Measurements from ENCODE around the gene ELMOD3.
"Not testable (repeated sequence)": the region's sequence is repeated elsewhere in the genome, so short reads cannot be mapped to it uniquely, and the experiment has no call there.

Gene ELMOD3

DNA sequence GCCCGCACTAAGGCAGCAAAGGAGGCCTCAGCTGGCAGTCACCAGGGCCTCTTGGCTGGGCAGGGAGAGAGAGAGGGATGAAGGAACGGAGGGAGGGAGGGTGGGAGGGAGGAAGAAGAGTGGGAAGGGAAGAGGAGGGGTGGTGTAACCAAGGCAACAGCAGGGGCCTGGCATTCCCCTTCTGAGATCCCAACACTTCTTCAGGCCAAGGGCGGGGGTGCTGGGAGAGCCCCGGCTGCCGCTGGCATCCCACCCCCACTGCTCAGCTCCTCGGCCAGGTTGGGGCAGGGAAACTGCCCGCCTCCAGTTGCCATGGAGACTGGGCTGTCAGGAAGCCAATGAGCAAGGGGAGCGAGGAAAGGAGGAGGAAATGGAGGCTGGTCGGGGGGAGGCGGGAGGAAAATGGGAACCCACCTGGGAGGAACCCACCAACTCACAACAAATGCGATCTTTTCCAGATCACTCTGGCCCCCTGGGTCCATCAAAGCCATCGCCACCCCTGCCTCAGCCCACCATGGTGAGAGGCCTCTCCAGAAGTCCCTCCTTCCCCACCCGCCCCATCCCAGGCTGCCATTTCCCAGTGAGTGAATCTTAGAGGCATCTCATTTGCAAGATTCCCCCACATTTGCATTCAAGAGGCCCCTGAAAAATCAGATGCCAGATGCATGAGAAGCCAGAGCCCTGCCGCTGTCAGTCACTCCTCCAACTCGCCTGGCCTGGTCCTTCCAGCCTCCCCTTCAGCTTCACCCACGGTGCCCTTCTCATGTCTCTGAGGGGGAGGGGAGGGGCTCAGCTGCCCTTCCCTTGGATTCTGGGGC, 76.4 kb downstream of the ELMOD3 start:
- Mint-ChIP-seq H3K27ac (no peak overlapping the region), H3K9me3 (ENCODE audit: low read depth) (no peaks in the 10 kb centered on the region)

DNA sequence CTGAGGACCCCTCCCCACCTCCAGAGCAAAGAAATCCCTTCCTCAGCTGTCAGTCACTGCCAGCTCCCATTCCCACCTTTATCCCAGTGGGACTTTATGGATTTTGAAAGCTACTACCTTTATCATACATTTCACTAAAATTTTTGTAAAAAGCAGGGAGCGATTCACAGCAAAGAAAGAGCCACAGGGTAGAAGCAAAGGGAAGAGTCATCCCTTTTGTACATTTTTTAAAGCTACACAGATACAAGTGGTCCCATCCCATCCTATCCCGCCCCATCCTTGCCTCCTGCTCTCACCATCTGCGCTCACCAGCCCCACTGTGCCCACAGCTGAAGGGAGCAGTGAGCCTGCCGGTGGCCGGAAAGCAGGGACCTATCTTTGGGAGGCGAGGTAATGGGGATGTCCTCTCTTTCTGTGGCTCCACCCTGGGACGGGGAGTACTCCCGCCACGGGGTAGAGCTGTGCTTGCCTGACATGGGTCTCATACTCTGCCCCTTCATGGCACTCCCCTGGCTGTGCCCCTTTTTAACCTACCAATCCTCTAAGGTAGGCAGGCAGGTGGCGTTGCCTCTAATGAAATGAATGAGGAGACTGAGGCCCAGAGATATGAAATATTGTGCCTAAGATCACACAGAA, 77.1 kb downstream of the ELMOD3 start:
- Mint-ChIP-seq H3K9me3 (ENCODE audit: low read depth) (no peaks in the 10 kb centered on the region), H3K27ac (no peak overlapping the region), H3K4me3 (no peak overlapping the region), H3K4me1 (ENCODE audit: low read depth) (peaks cover 2% of the 10 kb centered on the region), H3K27me3 (no peaks in the 10 kb centered on the region), H3K36me3 (no peaks in the 10 kb centered on the region)

More for the DNA sequence above, 76.4 kb downstream of the ELMOD3 start:
- H3K4me1 Mint-ChIP-seq (ENCODE audit: low read depth) = no peaks in the 10 kb centered on the region
- H3K27me3 Mint-ChIP-seq = no peaks in the 10 kb centered on the region
- no peak overlapping the region for H3K4me3 Mint-ChIP-seq
- H3K36me3 Mint-ChIP-seq = no peaks in the 10 kb centered on the region

DNA sequence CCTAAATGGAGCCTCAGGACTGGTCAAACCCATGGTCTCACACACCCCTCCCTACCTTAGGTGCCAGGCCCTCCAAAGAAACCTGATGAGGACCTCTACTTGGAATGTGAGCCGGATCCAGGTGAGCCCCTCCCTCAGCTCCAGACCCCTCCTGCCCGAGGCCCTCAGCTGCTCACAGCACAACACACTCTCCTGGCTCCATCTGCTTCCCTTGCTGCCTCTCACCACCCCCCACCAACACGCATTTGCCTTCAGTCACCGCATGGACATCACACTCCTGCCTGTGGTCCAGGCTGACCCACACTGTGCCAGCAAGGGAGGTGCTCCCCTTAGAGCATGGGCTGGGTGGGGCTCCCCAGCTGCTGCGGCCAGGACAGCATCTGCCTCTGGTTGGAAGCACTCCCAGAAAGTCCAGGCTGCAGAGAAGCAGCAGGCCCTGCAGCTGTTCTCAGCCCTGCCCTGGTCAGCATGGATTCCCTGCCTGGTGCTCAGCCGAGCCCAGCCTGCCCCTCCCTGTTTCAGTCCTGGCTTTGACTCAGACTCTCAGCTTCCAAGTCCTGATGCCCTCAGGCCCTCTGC, 79.0 kb downstream of the ELMOD3 start:
- Mint-ChIP-seq H3K9me3 (ENCODE audit: low read depth) (no peaks in the 10 kb centered on the region), H3K4me1 (ENCODE audit: low read depth) (peaks cover 14% of the 10 kb centered on the region), H3K27ac (no peak overlapping the region), H3K36me3 (no peaks in the 10 kb centered on the region), H3K27me3 (no peaks in the 10 kb centered on the region), H3K4me3 (no peak overlapping the region)

DNA sequence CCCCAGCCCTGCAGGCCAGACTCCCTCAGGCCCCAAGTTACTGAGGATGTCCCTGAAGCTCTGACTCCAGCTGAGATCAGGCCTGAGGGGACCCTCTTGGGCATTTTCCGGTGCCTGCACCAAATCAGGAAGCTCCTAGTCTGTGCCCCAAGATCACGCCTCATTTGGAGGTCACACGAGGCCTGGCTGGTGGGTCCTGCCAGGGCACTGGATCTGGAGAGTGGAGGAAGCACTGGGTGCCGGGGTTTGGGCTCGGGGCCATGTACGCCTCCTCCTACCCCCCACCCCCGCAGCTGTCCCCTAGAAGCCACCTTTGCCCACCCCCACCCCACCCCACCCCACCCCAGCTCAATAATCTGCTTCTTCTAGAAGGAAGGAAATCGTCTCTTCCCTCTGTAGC, 80.1 kb downstream of the ELMOD3 start:
- H3K4me1 Mint-ChIP-seq (ENCODE audit: low read depth) = peaks cover 22% of the 10 kb centered on the region
- no peak overlapping the region for H3K27ac Mint-ChIP-seq
- no peak overlapping the region for H3K4me3 Mint-ChIP-seq
- no peaks in the 10 kb centered on the region for H3K9me3 Mint-ChIP-seq (ENCODE audit: low read depth)
- H3K27me3 Mint-ChIP-seq = no peaks in the 10 kb centered on the region
- H3K36me3 Mint-ChIP-seq = no peaks in the 10 kb centered on the region

DNA sequence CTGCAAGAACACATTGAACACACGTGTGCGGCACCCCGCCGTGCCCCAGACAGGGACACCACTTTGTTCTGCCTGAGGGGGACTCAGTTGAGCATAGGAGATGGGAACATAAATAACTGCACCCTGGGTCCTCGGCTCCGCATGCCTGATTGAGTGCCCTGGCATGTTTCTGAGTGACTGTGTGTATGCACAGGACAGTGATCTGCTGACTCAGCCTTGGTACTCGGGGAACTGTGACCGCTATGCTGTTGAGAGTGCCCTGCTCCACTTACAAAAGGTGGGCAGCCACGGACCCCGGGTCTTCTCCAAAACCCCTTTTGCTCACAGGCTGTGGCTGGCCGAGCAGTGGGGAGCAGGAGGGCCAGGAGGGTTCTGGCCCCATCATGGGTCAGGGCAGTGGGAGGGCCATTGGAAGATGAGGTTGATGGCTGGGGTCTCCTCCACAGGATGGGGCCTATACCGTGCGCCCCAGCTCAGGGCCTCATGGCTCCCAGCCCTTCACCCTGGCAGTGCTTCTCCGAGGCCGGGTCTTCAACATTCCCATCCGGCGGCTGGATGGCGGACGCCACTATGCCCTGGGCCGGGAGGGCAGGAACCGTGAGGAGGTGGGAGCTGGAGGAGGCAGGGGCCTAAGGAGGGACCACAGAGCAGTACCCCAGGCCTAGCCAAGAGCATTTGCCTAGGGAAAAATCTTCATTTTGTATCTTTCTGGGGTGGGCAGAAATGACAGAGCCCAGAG, 80.8 kb downstream of the ELMOD3 start:
- Mint-ChIP-seq H3K27me3 (no peaks in the 10 kb centered on the region), H3K4me1 (ENCODE audit: low read depth) (peaks cover 28% of the 10 kb centered on the region), H3K9me3 (ENCODE audit: low read depth) (no peaks in the 10 kb centered on the region), H3K27ac (no peak overlapping the region), H3K36me3 (no peaks in the 10 kb centered on the region), H3K4me3 (no peak overlapping the region)

DNA sequence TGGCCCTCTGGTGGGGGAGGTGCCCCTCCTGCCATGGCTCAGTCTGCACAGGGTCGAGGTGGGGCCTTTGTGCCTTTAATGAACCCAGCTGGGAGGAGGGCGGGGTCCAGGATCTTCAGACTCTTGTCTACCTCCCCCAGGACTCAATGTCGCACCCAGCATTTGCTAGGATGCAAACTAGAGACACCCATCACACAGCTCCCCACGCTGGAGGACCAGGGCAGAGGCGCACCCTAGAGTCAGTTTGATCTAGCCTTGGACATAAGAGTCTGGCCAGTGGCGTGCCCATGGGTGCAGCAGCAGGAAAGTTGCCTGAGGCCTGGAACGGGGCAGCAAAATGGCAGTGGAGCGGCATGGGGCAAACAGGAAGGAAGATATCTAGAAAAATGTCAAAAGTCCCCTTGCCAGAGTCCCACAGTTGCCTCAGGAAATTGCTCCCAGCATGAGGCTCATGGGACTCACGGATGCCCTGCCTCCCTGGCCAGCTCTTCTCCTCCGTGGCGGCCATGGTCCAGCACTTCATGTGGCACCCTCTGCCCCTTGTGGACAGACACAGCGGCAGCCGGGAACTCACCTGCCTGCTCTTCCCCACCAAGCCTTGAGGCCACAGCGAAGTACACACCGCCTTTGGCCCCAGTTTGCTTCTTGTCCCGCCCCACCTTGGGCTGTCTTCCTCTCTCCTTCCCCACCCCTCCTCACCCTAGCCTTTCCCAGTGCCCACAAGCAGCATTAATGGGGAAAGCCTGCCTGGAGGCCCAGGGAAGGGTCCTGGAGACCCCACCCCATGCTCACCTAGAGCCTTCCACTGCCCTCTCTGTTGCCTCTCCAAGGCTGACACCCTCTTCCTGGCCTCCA, 81.6 kb downstream of the ELMOD3 start:
- Mint-ChIP-seq H3K27ac (peak overlapping the region; percentile 75), H3K9me3 (ENCODE audit: low read depth) (no peaks in the 10 kb centered on the region), H3K36me3 (no peaks in the 10 kb centered on the region), H3K4me3 (no peak overlapping the region), H3K27me3 (no peaks in the 10 kb centered on the region), H3K4me1 (ENCODE audit: low read depth) (peaks cover 28% of the 10 kb centered on the region)

DNA sequence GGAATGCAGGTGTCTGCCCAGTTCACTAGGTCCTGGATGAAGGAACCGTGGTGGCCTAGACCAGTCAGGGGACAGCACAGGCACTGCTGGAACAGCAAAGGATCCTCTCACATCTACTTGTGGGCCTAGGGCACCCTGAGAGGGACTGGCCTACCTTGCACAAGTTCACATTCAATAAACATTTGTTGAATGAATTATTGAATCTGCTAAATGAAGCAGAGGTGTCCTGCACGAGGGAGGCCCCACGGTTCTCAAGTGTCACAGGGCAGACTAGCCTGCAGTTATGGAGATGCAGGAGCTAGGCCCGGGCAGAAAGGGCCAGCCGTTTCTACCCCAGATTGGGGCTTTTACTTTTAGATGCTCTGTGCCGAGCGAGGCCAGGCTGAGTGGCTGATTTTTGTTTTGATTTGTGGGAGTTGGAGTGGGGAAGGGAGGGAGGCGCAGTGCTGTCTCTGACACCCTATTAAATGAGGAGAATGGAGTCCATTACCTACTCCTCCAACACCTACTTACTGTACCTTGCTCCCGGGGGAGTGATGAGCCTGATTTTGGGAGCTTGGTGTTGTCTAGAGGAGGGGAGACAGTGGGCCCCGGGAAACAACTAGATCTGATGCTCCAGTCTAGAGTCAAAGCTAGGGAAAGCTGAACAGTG, 82.4 kb downstream of the ELMOD3 start:
- Mint-ChIP-seq H3K36me3 (no peaks in the 10 kb centered on the region), H3K4me3 (peak overlapping the region; percentile 87), H3K27ac (peak overlapping the region; percentile 97), H3K4me1 (ENCODE audit: low read depth) (peaks cover 28% of the 10 kb centered on the region), H3K27me3 (no peaks in the 10 kb centered on the region), H3K9me3 (ENCODE audit: low read depth) (no peaks in the 10 kb centered on the region)

DNA sequence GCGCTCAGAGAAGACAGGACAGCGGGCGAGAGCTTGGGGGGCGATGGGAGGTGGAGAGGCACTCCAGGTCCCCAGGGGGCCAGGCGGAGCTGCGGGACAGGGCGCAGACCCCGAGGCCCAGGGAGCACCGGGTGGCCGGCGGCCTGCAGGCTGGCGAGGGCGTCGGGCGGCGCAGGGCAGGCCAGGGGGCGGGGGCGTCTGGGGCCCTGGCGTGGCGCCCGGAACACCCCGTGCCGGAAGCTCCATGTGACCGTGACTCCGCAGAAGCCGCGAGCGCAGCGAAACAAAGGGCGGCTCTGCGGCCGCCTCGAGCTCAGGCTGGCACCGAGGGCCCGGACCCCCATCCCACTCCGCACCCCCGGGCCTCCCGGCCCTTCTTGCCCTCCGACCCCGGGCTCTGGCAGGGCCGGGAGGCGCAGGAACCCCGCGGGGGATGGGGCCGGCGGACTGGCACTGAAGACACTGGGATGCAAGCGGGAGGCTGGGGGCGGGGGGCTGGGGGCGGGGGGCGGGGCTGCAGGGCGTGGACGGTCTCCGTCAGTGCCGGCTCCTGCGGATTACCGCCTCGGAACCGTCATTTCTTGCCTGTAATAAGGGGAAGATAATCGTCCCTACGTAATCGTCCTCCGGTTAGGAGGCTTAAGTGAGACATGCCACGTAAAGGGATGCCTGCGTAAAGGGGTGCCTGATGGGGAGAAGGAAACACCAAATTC, 83.1 kb downstream of the ELMOD3 start:
- H3K4me1 Mint-ChIP-seq (ENCODE audit: low read depth) = peaks cover 28% of the 10 kb centered on the region
- H3K27ac Mint-ChIP-seq = peak overlapping the region; percentile 97
- no peaks in the 10 kb centered on the region for H3K36me3 Mint-ChIP-seq
- no peaks in the 10 kb centered on the region for H3K9me3 Mint-ChIP-seq (ENCODE audit: low read depth)
- H3K4me3 Mint-ChIP-seq = peak overlapping the region; percentile 90
- no peaks in the 10 kb centered on the region for H3K27me3 Mint-ChIP-seq

DNA sequence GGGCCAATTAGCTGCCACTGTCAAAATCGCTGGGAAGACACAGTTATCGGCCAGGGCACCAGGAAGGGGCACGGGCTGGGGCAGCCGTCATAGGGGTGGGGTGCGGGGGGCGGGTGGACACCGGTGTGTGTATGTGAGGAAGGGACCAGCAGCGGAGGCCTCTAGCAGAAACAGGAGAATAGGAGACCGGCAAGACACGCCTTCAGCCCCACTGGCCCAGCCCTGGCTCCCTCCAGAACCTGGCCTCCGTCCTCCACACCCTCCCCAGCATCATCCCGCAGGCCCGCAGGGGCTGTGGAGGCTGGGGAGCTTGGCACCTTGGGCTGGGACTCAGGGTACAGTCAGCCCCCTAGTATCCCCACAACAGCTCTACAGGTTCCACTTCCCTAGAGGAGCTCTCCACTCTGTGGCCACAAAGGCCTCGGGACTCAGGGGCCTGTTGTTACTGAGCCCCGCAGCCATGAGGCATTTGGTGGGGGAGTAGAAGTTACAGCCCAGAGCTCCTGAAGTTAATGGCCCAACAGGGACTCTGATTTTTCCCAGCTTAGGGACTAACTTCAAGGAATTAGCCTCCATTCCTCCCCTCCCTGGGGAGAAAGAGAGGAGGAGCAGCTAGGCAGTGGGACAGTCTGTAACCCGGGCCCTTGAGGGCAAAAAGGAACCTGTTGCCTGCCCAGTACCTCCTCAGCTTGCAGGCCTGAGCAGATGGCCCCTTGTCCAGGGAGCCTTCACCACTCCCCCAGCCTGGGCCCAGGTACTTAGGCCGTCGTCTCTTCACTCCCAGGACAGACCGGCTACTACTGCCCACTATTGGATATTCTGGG, 83.8 kb downstream of the ELMOD3 start:
- peaks cover 28% of the 10 kb centered on the region for H3K4me1 Mint-ChIP-seq (ENCODE audit: low read depth)
- H3K27ac Mint-ChIP-seq = peak overlapping the region; percentile 89
- no peaks in the 10 kb centered on the region for H3K36me3 Mint-ChIP-seq

DNA sequence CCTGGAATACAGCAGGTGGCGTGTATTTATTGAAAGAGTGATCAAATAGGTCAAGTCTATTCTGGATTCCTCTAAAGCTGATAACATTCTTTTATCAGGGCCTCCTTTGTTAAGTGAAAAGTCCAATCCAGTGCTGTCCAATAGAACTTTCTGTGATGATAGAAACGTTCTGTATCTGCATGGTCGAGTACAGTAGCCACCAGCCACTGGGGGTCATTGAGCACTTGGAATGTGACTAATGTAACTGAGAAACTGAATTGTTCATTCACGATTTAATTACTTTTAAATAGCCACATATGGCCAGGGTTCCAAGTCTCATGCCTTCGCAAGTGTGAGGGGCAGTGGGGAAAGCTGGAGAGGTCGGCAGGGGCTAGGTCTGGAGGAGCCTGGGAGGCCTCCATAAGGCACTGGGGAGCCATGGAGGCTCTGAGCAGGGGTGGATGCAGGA, 84.5 kb downstream of the ELMOD3 start:
- H3K9me3 Mint-ChIP-seq (ENCODE audit: low read depth) = no peaks in the 10 kb centered on the region
- peak overlapping the region; percentile 27 for H3K4me3 Mint-ChIP-seq
- peaks cover 28% of the 10 kb centered on the region for H3K4me1 Mint-ChIP-seq (ENCODE audit: low read depth)
- no peaks in the 10 kb centered on the region for H3K36me3 Mint-ChIP-seq
- H3K27me3 Mint-ChIP-seq = no peaks in the 10 kb centered on the region
- peak overlapping the region; percentile 83 for H3K27ac Mint-ChIP-seq

More for the DNA sequence above, 83.8 kb downstream of the ELMOD3 start:
- Mint-ChIP-seq H3K4me3 (peak overlapping the region; percentile 90), H3K9me3 (ENCODE audit: low read depth) (no peaks in the 10 kb centered on the region), H3K27me3 (no peaks in the 10 kb centered on the region)

DNA sequence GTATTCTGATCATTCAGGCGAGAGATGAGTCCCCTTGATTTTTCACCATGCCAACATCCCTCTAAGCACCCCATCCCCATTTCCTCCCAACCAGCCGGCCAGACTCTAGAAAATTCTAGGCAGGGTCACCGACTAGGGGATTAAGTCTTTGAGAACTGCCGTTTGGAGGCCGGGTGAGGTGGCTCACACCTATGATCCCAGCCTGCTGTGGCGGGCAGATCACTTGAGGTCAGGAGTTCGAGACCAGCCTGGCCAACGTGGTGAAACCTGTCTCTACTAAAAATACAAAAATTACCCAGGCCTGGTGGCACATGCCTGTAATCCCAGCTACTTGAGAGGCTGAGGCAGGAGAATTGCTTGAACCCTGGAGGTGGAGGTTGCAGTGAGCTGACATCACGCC, 85.0 kb downstream of the ELMOD3 start:
- H3K4me3 Mint-ChIP-seq; H3K27me3 Mint-ChIP-seq; H3K9me3 Mint-ChIP-seq (ENCODE audit: low read depth); H3K36me3 Mint-ChIP-seq: not testable (repeated sequence)
- H3K27ac Mint-ChIP-seq = peak overlapping the region; percentile 83
- H3K4me1 Mint-ChIP-seq (ENCODE audit: low read depth) = peaks cover 28% of the 10 kb centered on the region

DNA sequence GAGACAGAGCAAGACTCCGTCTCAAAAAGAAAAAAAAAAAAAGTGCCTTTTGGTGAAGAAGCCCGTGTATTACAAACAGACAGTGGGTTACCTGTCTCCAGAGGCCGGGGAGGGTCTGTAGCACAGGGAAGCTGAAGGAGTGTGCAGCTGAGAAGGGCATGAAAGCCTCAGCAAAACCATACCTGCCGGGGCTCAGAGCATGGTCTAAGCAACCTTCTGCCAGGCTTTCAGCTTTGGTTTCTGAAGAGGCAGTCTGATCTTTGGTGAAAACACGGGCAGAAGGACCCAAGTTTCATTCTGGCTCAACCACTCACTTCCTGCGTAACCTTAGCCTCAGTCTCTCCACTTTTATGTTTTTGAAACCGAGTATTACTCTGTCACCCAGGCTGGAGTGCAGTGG, 85.4 kb downstream of the ELMOD3 start:
- Mint-ChIP-seq H3K9me3 (ENCODE audit: low read depth) (no peaks in the 10 kb centered on the region), H3K27me3 (no peaks in the 10 kb centered on the region), H3K4me3 (peak overlapping the region; percentile 70), H3K27ac (peak overlapping the region; percentile 83), H3K4me1 (ENCODE audit: low read depth) (peaks cover 28% of the 10 kb centered on the region), H3K36me3 (no peaks in the 10 kb centered on the region)

DNA sequence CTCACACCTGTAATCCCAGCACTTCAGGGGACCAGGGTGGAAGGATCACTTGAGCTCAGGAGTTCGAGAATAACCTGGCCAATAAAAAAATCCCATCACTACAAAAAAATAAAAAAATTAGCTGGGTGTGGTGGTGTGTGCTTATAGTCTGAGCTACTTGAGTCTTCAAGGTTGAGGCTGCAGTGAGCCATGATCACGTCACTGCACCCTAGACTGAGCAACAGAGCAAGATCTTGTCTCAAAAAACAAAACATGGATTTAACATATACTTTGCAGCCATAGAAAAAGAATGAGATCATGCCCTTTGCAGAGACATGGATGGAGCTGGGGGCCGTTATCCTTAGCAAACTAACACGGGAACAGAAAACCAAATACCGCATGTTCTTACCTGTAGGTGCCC, 86.2 kb downstream of the ELMOD3 start:
- Mint-ChIP-seq H3K4me3 (no peak overlapping the region), H3K4me1 (ENCODE audit: low read depth) (peaks cover 28% of the 10 kb centered on the region), H3K36me3 (no peaks in the 10 kb centered on the region), H3K27ac (no peak overlapping the region), H3K27me3 (no peaks in the 10 kb centered on the region), H3K9me3 (ENCODE audit: low read depth) (no peaks in the 10 kb centered on the region)
